GM18519 (cell line): ENCODE results near the gene SLC28A1.
"Not testable (repeated sequence)": the region's sequence is repeated elsewhere in the genome, so short reads cannot be mapped to it uniquely, and the experiment has no call there.

Source experiments
- ATAC-seq: cut with Tn5 transposase; IDR thresholded peaks from one replicate; pipeline ENCODE4 v1.9.1; 2021; ENCODE audit warnings: mild to moderate bottlenecking, moderate library complexity; ENCODE audit not compliant: unreplicated experiment, low FRiP score

Gene SLC28A1

GRCh38 chr15:84861781-84862180 lies 22.7 kb upstream of the SLC28A1 start:
- ATAC-seq, result no peak

- no peak for ATAC-seq
Measured at GRCh38 chr15:84862214-84862975, 22.1 kb upstream of the SLC28A1 start.

- ATAC-seq, result no peak
Measured at GRCh38 chr15:84863565-84864443, 20.7 kb upstream of the SLC28A1 start.

DNA sequence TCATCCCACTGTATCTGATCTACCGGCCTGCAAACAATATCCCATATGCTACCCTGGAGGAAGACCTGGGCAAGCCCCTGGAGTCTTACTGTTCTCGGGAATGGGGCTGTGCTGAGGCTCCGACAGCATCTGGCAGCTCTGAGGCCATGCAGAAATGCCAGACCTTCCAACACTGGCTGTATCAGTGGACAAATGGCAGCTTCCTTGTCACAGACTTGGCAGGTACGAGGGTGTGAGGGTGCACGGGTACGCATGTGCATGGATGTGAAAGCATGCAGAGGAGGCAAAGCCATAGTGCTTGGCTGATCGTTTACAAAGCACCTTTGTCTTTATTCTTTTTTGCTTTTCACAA lies 20.0 kb upstream of the SLC28A1 start:
- no peak for ATAC-seq

GRCh38 chr15:84865074-84865569 lies 19.3 kb upstream of the SLC28A1 start:
- ATAC-seq, result no peak

DNA sequence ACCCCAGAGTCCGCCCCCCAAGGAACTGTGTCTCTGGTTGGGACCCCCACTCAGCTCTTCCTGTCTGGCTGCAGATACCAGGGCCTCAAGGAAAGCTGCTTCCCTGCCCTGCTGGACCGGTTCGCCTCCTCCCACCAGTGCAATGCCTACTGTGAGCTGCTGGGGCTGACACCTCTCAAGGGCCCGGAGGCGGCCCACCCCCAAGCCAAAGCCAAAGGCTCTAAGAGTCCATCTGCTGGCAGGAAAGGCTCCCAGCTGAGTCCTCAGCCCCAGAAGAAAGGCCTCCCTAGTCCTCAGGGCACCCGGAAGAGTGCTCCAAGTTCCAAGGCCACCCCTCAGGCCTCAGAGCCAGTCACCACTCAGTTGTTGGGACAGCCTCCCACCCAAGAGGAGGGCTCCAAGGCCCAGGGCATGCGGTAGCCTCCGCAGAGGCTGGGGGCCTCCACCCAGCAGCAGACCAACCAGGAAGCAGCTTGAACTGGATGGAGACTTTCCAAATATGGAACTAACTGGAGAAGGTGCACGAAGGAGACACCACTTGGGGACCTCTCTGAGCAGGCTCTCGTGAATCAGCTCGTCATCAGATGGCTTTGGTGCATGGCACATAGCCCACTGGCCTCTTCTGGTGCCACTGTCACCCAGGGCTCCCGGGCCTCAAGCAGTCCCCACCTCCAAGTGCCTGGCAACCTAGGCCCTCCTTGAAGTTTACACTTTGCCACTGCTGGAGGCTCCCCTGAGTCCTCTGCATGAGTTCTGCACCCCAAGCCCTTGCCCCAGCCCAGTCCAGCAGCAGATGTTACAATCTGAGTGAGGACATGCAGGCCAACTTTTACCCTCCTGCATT lies 16.2 kb upstream of the SLC28A1 start:
- no peak for ATAC-seq

- ATAC-seq, result no peak
Measured at GRCh38 chr15:84869510-84869909, 15.0 kb upstream of the SLC28A1 start.

DNA sequence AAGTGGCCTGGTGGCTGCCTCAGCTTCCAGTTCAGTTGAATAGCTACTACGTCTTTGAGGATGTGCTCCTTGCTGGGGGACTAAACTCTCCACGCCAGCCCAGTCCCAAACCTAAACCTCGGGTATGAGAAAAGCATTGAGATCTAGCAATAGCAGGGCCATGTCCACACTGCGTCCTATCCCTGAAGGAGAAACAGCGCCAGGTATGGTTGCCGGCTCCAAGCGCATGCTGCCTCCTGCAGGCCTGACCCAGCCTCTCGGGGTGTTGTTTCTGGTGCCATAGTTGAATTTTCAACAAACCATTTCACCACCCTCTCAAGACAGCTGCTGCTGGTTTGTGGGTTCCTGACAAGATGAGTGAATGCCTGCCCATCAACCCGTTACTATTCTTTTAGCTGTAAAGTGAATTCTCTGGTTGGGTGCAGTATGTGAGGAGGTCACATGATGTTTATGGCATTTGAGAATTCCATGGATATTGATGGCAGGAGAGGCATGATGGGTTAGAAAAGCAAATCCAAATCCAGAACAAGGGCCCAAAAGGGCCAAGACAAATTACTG lies 13.0 kb upstream of the SLC28A1 start:
- ATAC-seq, result no peak

DNA sequence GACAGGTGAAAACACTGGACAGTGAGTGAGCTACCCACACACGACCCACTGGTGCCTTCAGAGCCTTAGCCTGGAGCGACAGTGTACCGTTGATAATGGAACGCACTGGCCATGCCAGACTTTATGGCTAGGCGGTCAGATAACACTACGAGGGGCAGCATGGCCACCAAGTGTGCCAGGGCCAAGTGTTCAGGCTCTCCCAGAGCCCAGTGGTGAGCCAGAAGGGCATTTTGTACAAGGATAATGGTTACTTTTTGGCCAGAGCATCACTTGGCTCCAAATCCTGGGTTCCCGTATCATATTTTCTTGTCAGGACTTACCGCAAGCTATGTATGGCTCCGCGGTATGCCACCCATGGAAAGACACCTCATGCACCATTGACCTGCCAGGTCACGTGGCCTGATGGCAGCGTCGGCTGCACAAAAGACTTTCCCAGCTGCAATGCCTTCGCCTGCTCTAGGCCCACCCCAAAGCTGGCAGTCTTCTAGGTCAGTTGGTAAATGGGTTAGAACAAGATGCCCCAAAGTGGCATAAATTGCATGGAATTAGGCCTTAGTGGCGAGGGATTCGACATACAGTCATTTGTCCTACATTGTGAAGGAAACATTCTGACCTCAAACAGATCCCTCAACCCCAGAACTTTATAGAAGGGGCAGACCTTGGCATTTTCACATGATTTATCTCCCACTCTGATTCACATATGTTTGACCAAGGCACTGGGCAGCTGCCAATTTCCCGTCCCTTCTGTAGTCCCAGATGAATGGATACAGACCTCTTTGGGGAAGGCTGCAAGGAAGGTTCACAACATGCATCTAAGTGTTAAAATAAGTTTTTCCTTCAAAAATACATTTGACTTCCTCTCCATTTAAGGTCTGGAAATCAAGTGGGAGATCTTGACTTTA lies 12.2 kb upstream of the SLC28A1 start:
- ATAC-seq, result no peak

DNA sequence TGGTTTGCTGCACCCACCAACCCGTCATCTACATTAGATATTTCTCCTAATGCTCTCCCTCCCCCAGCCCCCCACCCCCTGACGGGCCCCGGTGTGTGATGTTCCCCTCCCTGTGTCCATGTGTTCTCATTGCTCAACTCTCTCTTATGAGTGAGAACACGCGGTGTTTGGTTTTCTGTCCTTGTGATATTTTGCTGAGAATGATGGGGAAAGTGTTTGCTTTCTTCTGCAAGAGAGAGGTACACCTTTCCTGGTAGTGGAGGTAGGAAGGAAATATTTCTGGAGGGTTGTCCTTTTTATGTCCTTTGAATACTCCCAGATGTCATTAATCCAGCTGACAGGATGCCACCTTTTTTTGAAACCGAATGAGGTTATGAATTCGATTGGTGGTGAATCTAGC lies 10.5 kb upstream of the SLC28A1 start:
- no peak for ATAC-seq

DNA sequence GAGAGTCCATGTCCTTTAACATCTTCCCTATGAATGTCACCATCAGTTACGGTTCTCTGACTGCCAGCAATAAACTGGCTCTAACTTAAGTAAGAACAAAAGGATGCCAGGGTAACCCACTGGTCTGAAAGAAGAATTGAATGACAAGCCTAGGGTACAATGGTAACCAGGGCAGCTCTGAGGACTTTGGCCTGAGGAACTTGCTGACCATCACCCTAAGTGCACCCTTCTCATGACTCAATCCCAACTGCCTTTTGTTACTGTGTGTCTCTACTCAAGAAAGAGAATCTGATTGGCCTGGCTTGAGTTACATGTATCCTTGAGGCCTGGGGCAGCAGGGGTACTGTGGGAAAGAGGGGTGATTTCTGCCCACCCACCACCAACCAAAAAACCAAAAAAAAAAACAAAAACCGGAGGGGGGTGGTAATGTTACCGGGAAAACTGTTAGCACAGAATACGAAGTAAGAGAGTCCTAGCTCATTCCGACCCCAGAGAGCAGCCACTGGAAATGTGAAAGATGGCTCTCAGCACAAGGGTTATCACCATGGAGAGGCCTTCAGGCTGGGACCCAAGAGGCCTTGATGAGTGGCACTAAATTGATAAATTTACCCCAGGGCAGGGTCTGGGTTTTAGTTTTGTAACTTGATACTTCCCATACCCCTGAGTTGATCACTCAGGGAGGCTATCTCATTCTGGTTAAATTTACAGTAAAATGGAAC lies 9.3 kb upstream of the SLC28A1 start:
- no peak for ATAC-seq

- no peak for ATAC-seq
Measured at GRCh38 chr15:84876269-84876668, 8.2 kb upstream of the SLC28A1 start.

- not testable (repeated sequence) for ATAC-seq
Measured at GRCh38 chr15:84877701-84878100, 6.8 kb upstream of the SLC28A1 start.

DNA sequence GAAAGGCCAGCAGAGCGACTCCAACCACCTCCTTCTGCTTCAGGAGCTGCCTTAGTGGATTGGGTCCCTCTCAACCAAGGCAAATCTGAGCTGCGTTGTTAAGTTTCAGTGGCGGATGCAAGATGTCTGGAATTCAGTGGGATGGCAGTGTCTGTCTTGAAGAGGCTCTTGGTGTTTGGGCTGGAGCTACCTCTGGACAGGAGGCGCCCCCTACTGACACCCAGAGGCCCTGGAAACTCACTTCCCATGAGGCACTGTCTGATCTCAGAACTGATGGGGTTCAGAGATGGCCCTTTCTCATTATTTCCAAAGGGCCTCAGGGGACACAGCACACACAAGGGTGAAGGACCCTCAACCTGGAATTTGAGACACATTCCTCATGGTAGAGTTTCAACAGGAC lies 6.0 kb upstream of the SLC28A1 start:
- no peak for ATAC-seq

- ATAC-seq, result no peak
Measured at GRCh38 chr15:84879088-84879780, 5.2 kb upstream of the SLC28A1 start.

DNA sequence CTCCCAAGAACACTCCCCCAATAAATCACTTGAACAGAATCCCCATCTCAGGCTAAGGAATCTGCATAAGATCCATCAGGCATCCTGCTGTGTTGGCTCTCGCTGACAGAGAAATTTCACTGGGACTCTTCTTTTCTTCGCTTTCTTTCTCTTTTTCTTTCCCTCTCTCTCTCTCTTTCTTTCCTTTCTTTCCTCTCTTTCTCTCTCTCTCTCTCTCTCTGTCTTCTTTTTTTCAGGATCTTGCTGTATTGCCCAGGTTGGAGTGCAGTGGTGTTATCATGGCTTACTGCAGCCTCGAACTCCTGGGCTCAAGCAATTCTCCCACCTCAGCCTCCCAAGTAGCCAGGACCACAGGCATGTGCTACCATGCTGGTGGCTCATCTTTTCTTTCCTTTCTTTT lies 4.5 kb upstream of the SLC28A1 start:
- ATAC-seq, result no peak

GRCh38 chr15:84880822-84881519 lies 3.5 kb upstream of the SLC28A1 start:
- ATAC-seq, result no peak

DNA sequence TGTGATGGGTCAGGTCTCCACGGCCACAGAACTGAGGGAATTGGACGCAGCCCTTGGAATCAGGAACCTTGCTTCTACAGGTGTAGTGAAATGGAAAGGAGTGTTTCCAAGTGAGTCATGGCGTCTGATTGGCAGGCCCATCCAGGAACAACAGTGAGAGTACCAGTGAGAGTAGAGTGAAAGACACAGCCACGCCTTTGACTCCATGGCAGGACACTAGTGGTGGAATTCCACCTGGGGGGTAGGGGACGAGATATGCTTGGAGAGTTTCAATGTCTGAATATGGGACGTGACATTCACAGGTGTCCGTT lies 3.0 kb upstream of the SLC28A1 start:
- no peak for ATAC-seq
